SK-N-SH treated with all-trans-retinoic acid at 6 μM for 48 hours (cell line): Measurements from ENCODE around the gene PTPRN2.

Source experiments
- CSRNP3 ChIP-seq: fragments of 250-450 bp; sonication (Bioruptor Pico); IDR thresholded peaks from 2 replicates; pipeline ENCODE4 v1.5.1; 2021; ENCODE audit warnings: mild to moderate bottlenecking, moderate library complexity
- ESRRG ChIP-seq: fragments of 250-450 bp; sonication (Bioruptor Pico); IDR thresholded peaks from 2 replicates; pipeline ENCODE4 v1.6.1; 2021; ENCODE audit warnings: mild to moderate bottlenecking
- PATZ1 ChIP-seq: fragments of 250-450 bp; sonication (Bioruptor Pico); IDR thresholded peaks from 2 replicates; pipeline ENCODE4 v1.8.0; 2020; ENCODE audit warnings: mild to moderate bottlenecking, moderate library complexity, borderline replicate concordance
- POU6F1 ChIP-seq: fragments of 250-450 bp; sonication (Bioruptor Pico); IDR thresholded peaks from 2 replicates; pipeline ENCODE4 v1.8.0; 2021; ENCODE audit warnings: low read depth, mild to moderate bottlenecking, moderate library complexity, borderline replicate concordance
- RARB ChIP-seq: fragments of 250-450 bp; sonication (Bioruptor Pico); IDR thresholded peaks from 2 replicates; pipeline ENCODE4 v1.8.0; 2021; ENCODE audit warnings: mild to moderate bottlenecking, moderate library complexity
- SNAI2 ChIP-seq: fragments of 250-450 bp; sonication (Bioruptor Pico); IDR thresholded peaks from 2 replicates; pipeline ENCODE4 v1.5.0; 2020; ENCODE audit warnings: mild to moderate bottlenecking, moderate library complexity
- TCF4 ChIP-seq: fragments of 250-450 bp; sonication (Bioruptor Pico); IDR thresholded peaks from 2 replicates; pipeline ENCODE4 v1.8.0; 2021; ENCODE audit warnings: mild to moderate bottlenecking, moderate library complexity, borderline replicate concordance
- ZFP30 ChIP-seq: fragments of 450-650 bp; formaldehyde crosslinking; IDR thresholded peaks from 2 replicates; pipeline ENCODE4 v1.5.0; 2022; ENCODE audit warnings: mild to moderate bottlenecking, moderate library complexity

- no peak for TF ChIP-seq PATZ1 (CRISPR knock-in tag)
- no peak for TF ChIP-seq SNAI2 (CRISPR knock-in tag)
- TF ChIP-seq ESRRG = no peak
- no peak for TF ChIP-seq CSRNP3 (CRISPR knock-in tag)
- TF ChIP-seq TCF4 = no peak
- TF ChIP-seq ZFP30 = no peak
- no peak for TF ChIP-seq RARB
- no peak for TF ChIP-seq POU6F1 (CRISPR knock-in tag)
These were observed 1033.0 kb downstream of the PTPRN2 start for GRCh38 chr7:157554393-157555238.
